Panc1 (cell line): ENCODE results near the gene TMEM269. TPM values are rescaled to one million over a fixed set of nuclear protein-coding genes. Genes with fewer than 3 reads are reported as not detected.

Source experiments
- ATAC-seq: fragments of 200-7000 bp; cut with Tn5 transposase; 2 replicates; pipeline ENCODE4 v1.9.1; 2020; ENCODE audit warnings: mild to moderate bottlenecking, moderate library complexity
- BruUV-seq: library from RNA; stranded (reverse); fragments of 400-500 nt; replicated peaks from 2 replicates; lab custom pipeline; 2021; lab: Mats Ljungman, UMichigan
- CTCF ChIA-PET: fragments of 300-600 bp; sonication (Branson Sonifier 250); formaldehyde crosslinking; loops from one replicate; lab custom pipeline; 2022; ENCODE audit warnings: antibody characterized with exemption; lab: Charles Lee
- POLR2A ChIA-PET: fragments of 300-600 bp; sonication (Branson Sonifier 250); formaldehyde crosslinking; loops from one replicate; lab custom pipeline; 2022; ENCODE audit warnings: antibody characterized with exemption; lab: Charles Lee
- DNase-seq: peaks from one replicate; pipeline ENCODE4 v3.0.0-alpha.2; 2010; ENCODE audit warnings: low read depth, low spot score
- H3K27ac ChIP-seq: 2 replicates; pipeline ENCODE4 v1.5.1; 2011; ENCODE audit warnings: mild to moderate bottlenecking, low read length, inconsistent platforms
- H3K27me3 ChIP-seq: fragments of 200-500 bp; sonication (Bioruptor generic); 2 replicates; pipeline ENCODE4 v1.6.0; 2014; ENCODE audit warnings: low read length, inconsistent platforms; ENCODE audit not compliant: control insufficient read depth, insufficient read depth
- H3K36me3 ChIP-seq: fragments of 200-500 bp; sonication (Bioruptor generic); 2 replicates; pipeline ENCODE4 v1.5.1; 2014; ENCODE audit warnings: inconsistent platforms, mild to moderate bottlenecking, low read length, moderate library complexity; ENCODE audit not compliant: control insufficient read depth, insufficient read depth
- H3K4me1 ChIP-seq: 2 replicates; pipeline ENCODE4 v1.5.1; 2011; ENCODE audit warnings: inconsistent platforms, mild to moderate bottlenecking, low read length, moderate library complexity; ENCODE audit not compliant: control insufficient read depth, insufficient read depth
- H3K4me3 ChIP-seq, 2 experiments: 2 replicates each; pipeline ENCODE4 v1.5.1; 2011 to 2012; ENCODE audit warnings: low read depth in 2 of 2, low read length in 2 of 2, mild to moderate bottlenecking in 2 of 2, inconsistent platforms in 1 of 2, moderate library complexity in 1 of 2
- H3K9me3 ChIP-seq: fragments of 200-500 bp; sonication (Bioruptor generic); 2 replicates; pipeline ENCODE4 v1.5.1; 2014; ENCODE audit warnings: low read depth, mild to moderate bottlenecking, inconsistent platforms, low read length, moderate library complexity; ENCODE audit not compliant: control insufficient read depth, insufficient read depth
- CTCF ChIP-seq: fragments of 450-650 bp; IDR thresholded peaks from 2 replicates; pipeline ENCODE4 v1.5.1; 2017; ENCODE audit warnings: mild to moderate bottlenecking
- POLR2AphosphoS5 ChIP-seq: IDR thresholded peaks from 2 replicates; pipeline ENCODE4 v1.6.1; 2012; ENCODE audit warnings: mild to moderate bottlenecking, low read depth, low read length, moderate library complexity
- REST ChIP-seq, 2 experiments: IDR thresholded peaks; 2 replicates each; pipeline ENCODE4 v1.6.1; 2011 to 2012; ENCODE audit warnings: low read depth in 2 of 2, control low read depth in 1 of 2, low read length in 1 of 2, mild to moderate bottlenecking in 1 of 2, moderate library complexity in 1 of 2; ENCODE audit not compliant: insufficient read depth in 1 of 2
- SIN3A ChIP-seq: IDR thresholded peaks from 2 replicates; pipeline ENCODE4 v1.6.1; 2012; ENCODE audit warnings: low read depth, mild to moderate bottlenecking, low read length, moderate library complexity, borderline replicate concordance; ENCODE audit not compliant: insufficient read depth
- TCF7L2 ChIP-seq: IDR thresholded peaks from 2 replicates; pipeline ENCODE4 v1.6.1; 2011; ENCODE audit warnings: mild to moderate bottlenecking, low read depth, low read length, inconsistent platforms
- in situ Hi-C: cut with HindIII; loops from 2 replicates; pipeline ENCODE4 v1.10.0; 2016; ENCODE audit warnings: low sequenced_read_pairs, low pct_unique_long_range_greater_than_20kb
- intact Hi-C: fragments of 100-400 bp; cut with micrococcal nuclease; formaldehyde crosslinking; loops from one replicate; pipeline ENCODE4 v1.10.0; 2022; ENCODE audit not compliant: unreplicated experiment
- total RNA-seq: library from RNA; stranded (reverse); gene quantifications from one replicate; pipeline ENCODE4 v1.2.1, GENCODE V29; 2021; ENCODE audit not compliant: unreplicated experiment

TMEM269 gene
- total RNA-seq, 1 experiment from 2014 or later = 0.13 TPM

GRCh38 chr1:42767510-42768000, 17.2 kb upstream of the TMEM269 start:
- ChIA-PET POLR2A (interaction anchor here (0.7 kb wide), 1 partner anchor 732 kb away, joined by 6 read pairs; no protein-coding TSS in a partner anchor), CTCF (interaction anchor here (0.6 to 1.0 kb wide), 2 partner anchors 180 to 306 kb away, joined by 3 read pairs; no protein-coding TSS in a partner anchor)
- Histone ChIP-seq H3K9me3 (no peaks in the 10 kb centered on the region), H3K27me3 (no peaks in the 10 kb centered on the region), H3K27ac (peak overlapping the region; percentile 88), H3K36me3 (no peaks in the 10 kb centered on the region; the same call in 1 of the 2 replicates), H3K4me1 (peaks cover 17% of the 10 kb centered on the region), H3K4me3 (peak overlapping the region; percentile 90)
- intact Hi-C loops (no loop called here), in situ Hi-C loops (no loop called here)
- TF ChIP-seq CTCF = no peak
- peak; percentile 14 for ATAC-seq
- no peak for DNase-seq
- BruUV-seq = no TSS peak

GRCh38 chr1:42768172-42768571, 16.6 kb upstream of the TMEM269 start:
- ATAC-seq (no peak), DNase-seq (no peak)
- in situ Hi-C loops (no loop called here), intact Hi-C loops (no loop called here)
- Histone ChIP-seq H3K4me1 (peaks cover 17% of the 10 kb centered on the region), H3K9me3 (no peaks in the 10 kb centered on the region), H3K27ac (peak overlapping the region; percentile 88; the same call in 1 of the 2 replicates), H3K36me3 (no peaks in the 10 kb centered on the region; the same call in 1 of the 2 replicates), H3K4me3 (peak overlapping the region; percentile 90), H3K27me3 (no peaks in the 10 kb centered on the region)
- POLR2A ChIA-PET = interaction anchor here (0.6 kb wide), 1 partner anchor 393 kb away, joined by 3 read pairs; no protein-coding TSS in a partner anchor
- BruUV-seq = TSS peak; percentile 80
- CTCF ChIA-PET = no interaction called here
- no peak for TF ChIP-seq SIN3A
- no peak for TF ChIP-seq REST (IDR thresholded peaks at IDR 0.05; ENCODE audit: insufficient read depth in 1 of 2, low read depth in 2 of 2, low read length in 1 of 2)
- TF ChIP-seq TCF7L2 = no peak
- TF ChIP-seq CTCF = no peak
- no peak for TF ChIP-seq POLR2AphosphoS5
